Nephron (organoid): Measurements from ENCODE around the gene MX2.

Experiments used
- H3K27ac Mint-ChIP-seq, 3 experiments: 2 replicates each; pipeline ENCODE4 v1.8.0; 2020; ENCODE audit warnings: mixed read lengths in 3 of 3, mild to moderate bottlenecking in 2 of 3, moderate library complexity in 1 of 3
- H3K27me3 Mint-ChIP-seq: 2 replicates; pipeline ENCODE4 v1.8.0; 2021; ENCODE audit warnings: low read depth, mild to moderate bottlenecking, moderate library complexity, mixed read lengths
- H3K36me3 Mint-ChIP-seq: 2 replicates; pipeline ENCODE4 v1.8.0; 2020; ENCODE audit warnings: low read depth, mixed read lengths
- H3K4me1 Mint-ChIP-seq: 2 replicates; pipeline ENCODE4 v1.8.0; 2020; ENCODE audit warnings: mixed read lengths
- H3K4me3 Mint-ChIP-seq, 3 experiments: 2 replicates each; pipeline ENCODE4 v1.8.0; 2020; ENCODE audit warnings: mild to moderate bottlenecking in 3 of 3, mixed read lengths in 3 of 3, moderate library complexity in 2 of 3
- H3K9me3 Mint-ChIP-seq: 2 replicates; pipeline ENCODE4 v1.8.0; 2020; ENCODE audit warnings: mixed read lengths
- CTCF ChIP-seq, 3 experiments: fragments of 200-600 bp; sonication (generic); IDR thresholded peaks; one replicate each; pipeline ENCODE4 v1.5.0; 2021; ENCODE audit warnings: antibody characterized with exemption in 3 of 3; ENCODE audit not compliant: unreplicated experiment in 3 of 3

MX2 gene

GRCh38 chr21:41366522-41367151, 4.8 kb downstream of the MX2 start:
- H3K4me1 Mint-ChIP-seq, result peaks cover 24% of the 10 kb centered on the region
- no peak for TF ChIP-seq CTCF (IDR thresholded peaks at IDR 0.05; ENCODE audit: unreplicated experiment in 3 of 3)

GRCh38 chr21:41367301-41367944, 5.6 kb downstream of the MX2 start:
- peak overlapping the region in 1 of 3 experiments; percentile 1 for H3K27ac Mint-ChIP-seq
- H3K4me3 Mint-ChIP-seq, result no peak overlapping the region
- TF ChIP-seq CTCF (IDR thresholded peaks at IDR 0.05; ENCODE audit: unreplicated experiment in 3 of 3), result no peak
- peaks cover 38% of the 10 kb centered on the region for H3K27me3 Mint-ChIP-seq
- H3K4me1 Mint-ChIP-seq, result peaks cover 24% of the 10 kb centered on the region
- H3K36me3 Mint-ChIP-seq, result no peaks in the 10 kb centered on the region
- H3K9me3 Mint-ChIP-seq, result no peaks in the 10 kb centered on the region

More at GRCh38 chr21:41366522-41367151, 4.8 kb downstream of the MX2 start:
- H3K9me3 Mint-ChIP-seq, result no peaks in the 10 kb centered on the region
- H3K4me3 Mint-ChIP-seq, result no peak overlapping the region
- H3K27ac Mint-ChIP-seq, result no peak overlapping the region
- H3K27me3 Mint-ChIP-seq, result peaks cover 42% of the 10 kb centered on the region
- no peaks in the 10 kb centered on the region for H3K36me3 Mint-ChIP-seq

- H3K36me3 Mint-ChIP-seq, result no peaks in the 10 kb centered on the region
- peak overlapping the region in 1 of 3 experiments; percentile 26 for H3K4me3 Mint-ChIP-seq
- no peak for TF ChIP-seq CTCF (IDR thresholded peaks at IDR 0.05; ENCODE audit: unreplicated experiment in 3 of 3)
- H3K4me1 Mint-ChIP-seq, result peaks cover 24% of the 10 kb centered on the region
- H3K9me3 Mint-ChIP-seq, result no peaks in the 10 kb centered on the region
- H3K27me3 Mint-ChIP-seq, result peaks cover 34% of the 10 kb centered on the region
- H3K27ac Mint-ChIP-seq, result peak overlapping the region in 1 of 3 experiments; percentile 1
These were observed 6.3 kb downstream of the MX2 start for GRCh38 chr21:41367945-41368734.

- H3K4me1 Mint-ChIP-seq, result peaks cover 24% of the 10 kb centered on the region
- no peak for TF ChIP-seq CTCF (IDR thresholded peaks at IDR 0.05; ENCODE audit: unreplicated experiment in 3 of 3)
- H3K36me3 Mint-ChIP-seq, result no peaks in the 10 kb centered on the region
- no peaks in the 10 kb centered on the region for H3K9me3 Mint-ChIP-seq
- peak overlapping the region in 1 of 3 experiments; percentile 76 for H3K4me3 Mint-ChIP-seq
- peaks cover 34% of the 10 kb centered on the region for H3K27me3 Mint-ChIP-seq
- no peak overlapping the region for H3K27ac Mint-ChIP-seq
These were observed 6.9 kb downstream of the MX2 start for GRCh38 chr21:41368735-41369104.

- H3K4me3 Mint-ChIP-seq, result peak overlapping the region; percentile 75 to 80 (median 76)
- H3K27ac Mint-ChIP-seq, result no peak overlapping the region
- H3K36me3 Mint-ChIP-seq, result no peaks in the 10 kb centered on the region
- peaks cover 34% of the 10 kb centered on the region for H3K27me3 Mint-ChIP-seq
- H3K4me1 Mint-ChIP-seq, result peaks cover 24% of the 10 kb centered on the region
- peak; percentile 23 to 27 (median 24) for TF ChIP-seq CTCF (IDR thresholded peaks at IDR 0.05; ENCODE audit: unreplicated experiment in 3 of 3)
- no peaks in the 10 kb centered on the region for H3K9me3 Mint-ChIP-seq
These were observed 7.5 kb downstream of the MX2 start for GRCh38 chr21:41369105-41369919.
